Liver (tissue), 9 donors: ENCODE results near the gene GBP1. TPM values are rescaled to one million over a fixed set of nuclear protein-coding genes. Genes with fewer than 3 reads are reported as not detected.
A peak's percentile ranks its signal among the peaks of the same experiment; 100 is the strongest.
"Not testable (repeated sequence)": the region's sequence is repeated elsewhere in the genome, so short reads cannot be mapped to it uniquely, and the experiment has no call there.

Experiments used
- DNase-seq: peaks from one replicate; pipeline ENCODE4 v3.0.0-alpha.2; 2017; ENCODE audit warnings: low spot score
- H3K27ac ChIP-seq, 2 donors: one replicate each; pipeline ENCODE4 v1.7.0; 2013; ENCODE audit warnings: inconsistent platforms in 2 of 2, low read length in 2 of 2, control low read depth in 1 of 2, low read depth in 1 of 2, mild to moderate bottlenecking in 1 of 2
- H3K27me3 ChIP-seq, 4 donors: one replicate each; pipeline versions ENCODE4 v1.6.1 to v1.7.0; 2013; ENCODE audit warnings: low read length in 3 of 4, inconsistent platforms in 1 of 4, mild to moderate bottlenecking in 1 of 4, moderate library complexity in 1 of 4; ENCODE audit not compliant: control insufficient read depth in 4 of 4, insufficient read depth in 4 of 4
- H3K36me3 ChIP-seq, 4 donors: one replicate each; pipeline versions ENCODE4 v1.6.1 to v1.7.0; 2013; ENCODE audit warnings: low read length in 3 of 4, mild to moderate bottlenecking in 3 of 4, low read depth in 1 of 4, moderate library complexity in 1 of 4; ENCODE audit not compliant: control insufficient read depth in 4 of 4, insufficient read depth in 3 of 4
- H3K4me1 ChIP-seq, 4 donors: one replicate each; pipeline versions ENCODE4 v1.6.1 to v1.7.0; 2013; ENCODE audit warnings: low read length in 3 of 4, mild to moderate bottlenecking in 3 of 4, moderate library complexity in 1 of 4; ENCODE audit not compliant: control insufficient read depth in 4 of 4, insufficient read depth in 4 of 4
- H3K4me3 ChIP-seq, 3 donors: one replicate each; pipeline versions ENCODE4 v1.6.1 to v1.7.0; 2013; ENCODE audit warnings: low read length in 3 of 3, control low read depth in 1 of 3, low read depth in 1 of 3, mild to moderate bottlenecking in 1 of 3
- H3K9ac ChIP-seq, 2 donors: one replicate each; pipeline ENCODE4 v1.7.0; 2013; ENCODE audit warnings: low read length in 2 of 2, mild to moderate bottlenecking in 2 of 2, moderate library complexity in 2 of 2, control low read depth in 1 of 2, low read depth in 1 of 2
- H3K9me3 ChIP-seq, 4 donors: one replicate each; pipeline versions ENCODE4 v1.6.1 to v1.7.0; 2013; ENCODE audit warnings: low read length in 3 of 4; ENCODE audit not compliant: control insufficient read depth in 4 of 4
- EGR1 ChIP-seq, 2 donors: IDR thresholded peaks; 2 replicates each; pipeline ENCODE4 v1.6.1; 2016 to 2018; ENCODE audit warnings: antibody characterized with exemption in 2 of 2, low read depth in 2 of 2
- FOXA1 ChIP-seq: IDR thresholded peaks from 2 replicates; pipeline ENCODE4 v1.6.1; 2016; ENCODE audit warnings: antibody characterized with exemption
- GABPA ChIP-seq, 2 donors: IDR thresholded peaks in 1 of 2; conservative IDR thresholded peaks in 1 of 2; 2 replicates each; pipeline ENCODE4 v1.6.1; 2016; ENCODE audit warnings: antibody characterized with exemption in 2 of 2, mild to moderate bottlenecking in 1 of 2, moderate library complexity in 1 of 2
- HNF4A ChIP-seq, 2 donors: conservative IDR thresholded peaks; 2 replicates each; pipeline ENCODE4 v1.6.1; 2016; ENCODE audit warnings: antibody characterized with exemption in 2 of 2, mild to moderate bottlenecking in 2 of 2
- HNF4G ChIP-seq: IDR thresholded peaks from 2 replicates; pipeline ENCODE4 v1.6.1; 2016; ENCODE audit warnings: antibody characterized with exemption
- NR2F2 ChIP-seq: IDR thresholded peaks from 2 replicates; pipeline ENCODE4 v1.6.1; 2016; ENCODE audit warnings: antibody characterized with exemption
- RAD21 ChIP-seq, 2 donors: IDR thresholded peaks; 2 replicates each; pipeline ENCODE4 v1.6.1; 2016; ENCODE audit warnings: antibody characterized with exemption in 2 of 2, mild to moderate bottlenecking in 2 of 2
- RXRA ChIP-seq, 2 donors: IDR thresholded peaks; 2 replicates each; pipeline ENCODE4 v1.6.1; 2017 to 2018; ENCODE audit warnings: antibody characterized with exemption in 2 of 2, mild to moderate bottlenecking in 1 of 2
- SP1 ChIP-seq: IDR thresholded peaks from 2 replicates; pipeline ENCODE4 v1.6.1; 2018; ENCODE audit warnings: antibody characterized with exemption, mild to moderate bottlenecking
- TAF1 ChIP-seq: conservative IDR thresholded peaks from 2 replicates; pipeline ENCODE4 v1.6.1; 2016; ENCODE audit warnings: antibody characterized with exemption, mild to moderate bottlenecking
- YY1 ChIP-seq: IDR thresholded peaks from 2 replicates; pipeline ENCODE4 v1.6.1; 2016; ENCODE audit warnings: antibody characterized with exemption, mild to moderate bottlenecking
- WGBS: extraction: QIAGEN DNeasy Blood & Tissue Kit; methylation state at CpG from one replicate; pipeline ENCODE4 v1.1.7; 2013; 5-methylcytosine and 5-hydroxymethylcytosine counted together
- polyA plus RNA-seq, 2 donors: library from polyadenylated mRNA; stranded (reverse) in 1 of 2; unstranded in 1 of 2; fragments of 200-250 nt in 1 of 2; fragments of >200 nt in 1 of 2; fragmentation: Nextera tagmentation in 1 of 2; extraction: Ambion mirVana in 1 of 2; gene quantifications; one replicate each; pipeline versions ENCODE4 v1.2.1 to v1.2.3, GENCODE V29; 2013 to 2015
- total RNA-seq, 2 donors: library from RNA; depleted of rRNA; stranded (reverse); fragments of >200 nt; gene quantifications; one replicate each; pipeline ENCODE4 v1.2.3, GENCODE V29; 2014
- TF ChIP-seq, protein P1 (sequence below): fragments of 150-350 bp; IDR thresholded peaks from 2 replicates; pipeline ENCODE4 v1.5.1; 2017; ENCODE audit warnings: improper control_type of control experiment, low read depth, low read length; ENCODE audit not compliant: missing input control
- TF ChIP-seq, protein P2 (sequence below): IDR thresholded peaks from 2 replicates; pipeline ENCODE4 v1.6.1; 2016; ENCODE audit warnings: antibody characterized with exemption
- TF ChIP-seq, protein P3 (sequence below): IDR thresholded peaks from 2 replicates; pipeline ENCODE4 v1.6.1; 2016; ENCODE audit warnings: antibody characterized with exemption, mild to moderate bottlenecking
- donor health status: healthy.
- donor health status: healthy.
- donor health status: healthy.
- donor health status: healthy.
- donor health status: healthy.

GBP1 gene
- total and polyA plus RNA-seq, 4 donors, result 9.1 to 72.6 (median 20.1) TPM

DNA sequence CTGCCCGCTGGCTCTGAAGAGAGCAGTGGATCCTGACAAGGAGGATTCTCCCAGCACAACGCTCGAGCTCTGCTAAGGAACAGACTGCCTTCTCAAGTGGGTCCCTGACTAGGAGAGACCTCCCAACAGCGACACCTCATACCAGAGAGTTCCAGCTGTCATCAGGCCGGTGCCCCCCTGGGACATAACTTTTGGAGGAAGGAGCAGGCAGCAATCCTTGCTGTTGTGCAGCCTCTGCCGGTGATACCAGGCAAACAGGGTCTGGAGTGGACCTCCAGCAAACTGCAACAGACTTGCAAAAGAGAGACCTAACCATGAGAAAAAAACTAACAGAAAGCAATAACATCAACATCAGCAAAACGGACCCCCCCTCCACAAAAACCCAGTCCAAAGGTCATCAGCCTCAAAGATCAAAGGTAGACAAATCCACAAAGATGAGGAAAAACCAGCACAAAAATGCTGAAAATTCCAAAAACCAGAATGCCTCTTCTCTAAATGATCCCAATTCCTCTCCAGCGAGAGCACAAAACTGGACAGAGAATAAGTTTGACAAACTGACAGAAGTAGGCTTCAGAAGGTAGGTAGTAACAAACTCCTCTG, 7.6 kb upstream of the GBP1 start:
- peak in 1 of 2 donors; percentile 32 for TF ChIP-seq RXRA (IDR thresholded peaks at IDR 0.05)
- TF ChIP-seq HNF4G, result peak; percentile 41
- peak; percentile 27 for TF ChIP-seq SP1
- TF ChIP-seq, protein P1, sequence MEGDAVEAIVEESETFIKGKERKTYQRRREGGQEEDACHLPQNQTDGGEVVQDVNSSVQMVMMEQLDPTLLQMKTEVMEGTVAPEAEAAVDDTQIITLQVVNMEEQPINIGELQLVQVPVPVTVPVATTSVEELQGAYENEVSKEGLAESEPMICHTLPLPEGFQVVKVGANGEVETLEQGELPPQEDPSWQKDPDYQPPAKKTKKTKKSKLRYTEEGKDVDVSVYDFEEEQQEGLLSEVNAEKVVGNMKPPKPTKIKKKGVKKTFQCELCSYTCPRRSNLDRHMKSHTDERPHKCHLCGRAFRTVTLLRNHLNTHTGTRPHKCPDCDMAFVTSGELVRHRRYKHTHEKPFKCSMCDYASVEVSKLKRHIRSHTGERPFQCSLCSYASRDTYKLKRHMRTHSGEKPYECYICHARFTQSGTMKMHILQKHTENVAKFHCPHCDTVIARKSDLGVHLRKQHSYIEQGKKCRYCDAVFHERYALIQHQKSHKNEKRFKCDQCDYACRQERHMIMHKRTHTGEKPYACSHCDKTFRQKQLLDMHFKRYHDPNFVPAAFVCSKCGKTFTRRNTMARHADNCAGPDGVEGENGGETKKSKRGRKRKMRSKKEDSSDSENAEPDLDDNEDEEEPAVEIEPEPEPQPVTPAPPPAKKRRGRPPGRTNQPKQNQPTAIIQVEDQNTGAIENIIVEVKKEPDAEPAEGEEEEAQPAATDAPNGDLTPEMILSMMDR, result peak; percentile 18
- peak; percentile 56 to 83 for TF ChIP-seq HNF4A (conservative IDR thresholded peaks at IDR 0.05)
- TF ChIP-seq RAD21 (IDR thresholded peaks at IDR 0.05), result peak; percentile 64 to 65
- WGBS, result 67% methylated on average over 8 of the region's 8 CpGs
- H3K36me3 ChIP-seq, result not testable (repeated sequence)

DNA sequence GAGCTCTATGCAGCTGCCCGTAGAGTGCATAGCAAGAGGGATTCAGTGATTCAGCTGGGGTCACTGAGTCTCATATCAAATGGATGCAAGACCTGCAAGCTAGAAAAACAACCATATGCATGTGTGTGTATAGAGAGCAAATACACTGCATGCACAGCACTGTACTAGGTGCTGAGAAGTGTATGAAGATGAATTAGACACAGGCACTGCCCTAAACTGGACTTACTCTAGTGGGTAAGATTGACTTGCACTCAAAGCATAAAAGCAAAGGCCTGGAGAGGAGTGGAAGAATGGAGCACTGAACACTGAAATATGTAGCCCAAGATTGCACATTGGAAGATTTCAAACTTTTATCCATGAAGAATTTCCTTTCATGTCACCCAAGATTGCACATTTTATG, 5.5 kb upstream of the GBP1 start:
- H3K36me3 ChIP-seq, result no peaks in the 10 kb centered on the region
- 67% methylated on average over 1 of the region's 1 CpG for WGBS
- no peaks in the 10 kb centered on the region for H3K27me3 ChIP-seq
- H3K4me3 ChIP-seq, result no peak overlapping the region
- no peaks in the 10 kb centered on the region for H3K9me3 ChIP-seq
- H3K27ac ChIP-seq, result peak overlapping the region; percentile 68 to 73
- TF ChIP-seq EGR1 (IDR thresholded peaks at IDR 0.05; ENCODE audit: low read depth in 2 of 2) (no peak), NR2F2 (no peak), HNF4A (conservative IDR thresholded peaks at IDR 0.05) (no peak), RXRA (IDR thresholded peaks at IDR 0.05) (no peak), TAF1 (no peak), FOXA1 (no peak), GABPA (IDR thresholded peaks at IDR 0.05 in 1 of 2, conservative IDR thresholded peaks at IDR 0.05 in 1 of 2) (no peak), YY1 (no peak)
- TF ChIP-seq, protein P1, result no peak
- TF ChIP-seq, protein P2, sequence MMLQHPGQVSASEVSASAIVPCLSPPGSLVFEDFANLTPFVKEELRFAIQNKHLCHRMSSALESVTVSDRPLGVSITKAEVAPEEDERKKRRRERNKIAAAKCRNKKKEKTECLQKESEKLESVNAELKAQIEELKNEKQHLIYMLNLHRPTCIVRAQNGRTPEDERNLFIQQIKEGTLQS, result no peak
- TF ChIP-seq, protein P3, sequence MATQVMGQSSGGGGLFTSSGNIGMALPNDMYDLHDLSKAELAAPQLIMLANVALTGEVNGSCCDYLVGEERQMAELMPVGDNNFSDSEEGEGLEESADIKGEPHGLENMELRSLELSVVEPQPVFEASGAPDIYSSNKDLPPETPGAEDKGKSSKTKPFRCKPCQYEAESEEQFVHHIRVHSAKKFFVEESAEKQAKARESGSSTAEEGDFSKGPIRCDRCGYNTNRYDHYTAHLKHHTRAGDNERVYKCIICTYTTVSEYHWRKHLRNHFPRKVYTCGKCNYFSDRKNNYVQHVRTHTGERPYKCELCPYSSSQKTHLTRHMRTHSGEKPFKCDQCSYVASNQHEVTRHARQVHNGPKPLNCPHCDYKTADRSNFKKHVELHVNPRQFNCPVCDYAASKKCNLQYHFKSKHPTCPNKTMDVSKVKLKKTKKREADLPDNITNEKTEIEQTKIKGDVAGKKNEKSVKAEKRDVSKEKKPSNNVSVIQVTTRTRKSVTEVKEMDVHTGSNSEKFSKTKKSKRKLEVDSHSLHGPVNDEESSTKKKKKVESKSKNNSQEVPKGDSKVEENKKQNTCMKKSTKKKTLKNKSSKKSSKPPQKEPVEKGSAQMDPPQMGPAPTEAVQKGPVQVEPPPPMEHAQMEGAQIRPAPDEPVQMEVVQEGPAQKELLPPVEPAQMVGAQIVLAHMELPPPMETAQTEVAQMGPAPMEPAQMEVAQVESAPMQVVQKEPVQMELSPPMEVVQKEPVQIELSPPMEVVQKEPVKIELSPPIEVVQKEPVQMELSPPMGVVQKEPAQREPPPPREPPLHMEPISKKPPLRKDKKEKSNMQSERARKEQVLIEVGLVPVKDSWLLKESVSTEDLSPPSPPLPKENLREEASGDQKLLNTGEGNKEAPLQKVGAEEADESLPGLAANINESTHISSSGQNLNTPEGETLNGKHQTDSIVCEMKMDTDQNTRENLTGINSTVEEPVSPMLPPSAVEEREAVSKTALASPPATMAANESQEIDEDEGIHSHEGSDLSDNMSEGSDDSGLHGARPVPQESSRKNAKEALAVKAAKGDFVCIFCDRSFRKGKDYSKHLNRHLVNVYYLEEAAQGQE, result no peak
- H3K4me1 ChIP-seq, result peaks cover 2 to 34% (median 12%) of the 10 kb centered on the region in 4 donors
- no peak overlapping the region for H3K9ac ChIP-seq
- no peak for DNase-seq

More for the DNA sequence above, 7.6 kb upstream of the GBP1 start:
- not testable (repeated sequence) for DNase-seq, H3K9ac ChIP-seq, H3K9me3 ChIP-seq, H3K4me3 ChIP-seq, H3K27me3 ChIP-seq
- Histone ChIP-seq H3K27ac (peak overlapping the region; percentile 20 to 34), H3K4me1 (peaks cover 2 to 32% (median 12%) of the 10 kb centered on the region in 4 donors)
